SKM-1 treated with dmso at 0.1 percent for 144 hours (cell line): ENCODE results near the gene STXBP6.

Source experiments
- DNase-seq: peaks from one replicate; lab custom pipeline; 2025; ENCODE audit not compliant: unreplicated experiment; lab: John Stamatoyannopoulos, UW

STXBP6 gene

DNA sequence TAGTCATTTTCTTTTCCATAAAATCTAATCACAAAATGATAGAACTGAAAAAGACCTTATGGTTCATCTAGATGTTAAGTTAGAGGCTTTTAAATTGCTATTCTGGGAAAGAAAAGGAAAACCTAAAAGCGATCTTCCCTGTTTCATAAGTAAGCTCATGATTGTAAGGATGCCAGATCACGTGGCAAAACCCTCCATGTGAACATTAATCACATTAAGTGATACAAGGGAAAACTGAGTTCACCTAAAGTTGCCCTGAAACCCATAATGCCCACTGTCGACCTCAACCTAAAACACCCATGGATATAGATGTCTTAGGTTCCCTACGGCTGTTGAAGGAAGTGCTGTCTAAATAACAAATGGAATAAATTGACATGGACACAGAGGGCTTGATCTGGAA is 3.0 kb upstream of the STXBP6 start:
- no peak for DNase-seq

- no peak for DNase-seq
Measured at GRCh38 chr14:25052385-25052784, 2.4 kb upstream of the STXBP6 start.

- no peak for DNase-seq
Measured at GRCh38 chr14:25050269-25051150, 563 bp upstream of the STXBP6 start.

- DNase-seq: no peak
Measured at GRCh38 chr14:25049093-25049567, 817 bp downstream of the STXBP6 start.

DNA sequence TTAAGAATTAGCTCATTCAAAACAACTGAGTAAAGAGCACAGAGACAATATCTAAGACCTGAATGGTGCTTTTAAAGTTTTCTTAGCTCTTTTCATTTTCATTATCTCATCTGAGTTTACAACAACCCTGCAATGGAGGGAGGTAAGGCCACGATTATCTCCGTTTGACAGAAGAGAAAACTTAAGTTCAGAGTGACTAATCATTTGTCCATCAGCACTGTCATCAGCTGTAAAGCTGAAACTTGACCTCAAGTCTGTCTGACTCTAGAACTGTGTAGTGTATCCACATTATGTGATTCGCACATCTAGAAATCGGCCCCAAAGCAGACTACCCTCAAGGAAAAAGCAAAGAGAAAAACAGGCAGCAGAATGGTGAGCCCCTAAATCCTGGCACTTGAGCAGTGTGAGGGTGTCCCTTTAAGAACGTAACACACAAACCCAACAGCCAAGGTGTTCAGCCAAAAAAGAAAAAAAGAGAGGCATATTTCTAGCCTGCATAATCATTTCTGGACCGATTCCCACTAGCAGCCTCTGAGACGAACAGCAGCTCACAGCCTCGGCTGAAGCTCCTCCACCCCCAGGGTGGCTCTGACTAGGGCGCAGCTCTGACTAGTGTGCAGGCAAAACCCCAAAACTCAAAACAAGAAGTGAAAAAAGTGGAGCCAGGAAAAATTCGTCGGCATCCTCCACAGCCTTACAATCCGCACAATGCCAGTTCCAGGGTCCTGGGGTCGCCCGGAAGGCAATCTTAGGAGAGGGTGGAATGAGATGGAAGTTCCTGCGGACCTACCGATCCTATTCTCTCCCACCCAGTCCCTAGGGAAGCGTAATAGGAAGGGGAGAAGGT is 1.6 kb downstream of the STXBP6 start:
- no peak for DNase-seq

DNA sequence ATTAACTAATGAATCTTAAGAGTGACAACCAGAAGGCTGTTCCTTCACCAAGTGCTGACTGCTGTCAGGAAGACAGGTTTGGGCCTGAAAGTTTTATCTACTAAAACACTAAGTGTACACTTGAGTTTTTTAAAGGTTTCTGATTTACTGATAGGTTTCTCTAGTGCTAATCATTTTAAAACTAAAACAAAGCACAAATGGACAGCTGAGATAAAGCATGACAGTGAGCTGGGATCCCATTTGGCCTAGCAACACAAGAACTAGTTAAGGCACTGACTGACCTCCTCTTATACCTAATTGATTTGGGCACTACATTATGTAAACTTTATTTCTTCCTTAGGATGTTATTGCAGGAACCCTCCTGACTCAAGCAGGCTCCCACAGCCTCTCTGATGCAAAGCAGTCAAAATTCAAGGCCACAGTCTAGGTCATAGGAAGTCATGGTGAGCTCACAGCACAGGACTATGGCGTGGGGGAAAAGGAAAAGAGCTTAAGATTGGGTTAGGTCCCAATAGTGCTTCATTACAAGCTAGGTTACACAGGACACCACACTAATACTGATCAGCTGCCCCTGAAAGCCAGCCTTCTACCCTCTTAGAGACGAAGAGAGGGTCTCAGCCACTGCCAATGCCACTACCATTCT is 3.5 kb downstream of the STXBP6 start:
- DNase-seq: no peak

GRCh38 chr14:25044106-25044698 is 5.7 kb downstream of the STXBP6 start:
- DNase-seq: no peak

- DNase-seq: no peak
Measured at GRCh38 chr14:25042362-25043299, 7.3 kb downstream of the STXBP6 start.

GRCh38 chr14:25041898-25042297 is 8.0 kb downstream of the STXBP6 start:
- no peak for DNase-seq

DNA sequence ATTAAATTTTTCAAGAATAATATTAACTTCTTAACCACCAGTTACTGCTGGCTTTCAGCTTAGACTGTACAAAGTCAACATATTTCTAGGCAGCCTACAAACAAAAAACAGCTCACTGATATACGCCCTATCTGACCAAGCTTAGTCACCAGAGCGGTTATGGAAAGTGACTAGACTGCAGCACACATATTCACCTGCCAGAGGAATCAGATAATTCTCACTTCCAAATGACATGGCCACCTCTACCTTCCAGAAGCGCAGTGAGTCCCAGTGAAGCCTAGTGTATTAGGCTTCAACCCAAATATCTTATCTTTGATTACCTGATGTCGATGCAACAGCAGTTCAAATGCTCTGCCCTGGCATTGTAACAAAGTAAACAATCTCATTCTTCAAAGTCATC is 8.5 kb downstream of the STXBP6 start:
- DNase-seq: no peak

- DNase-seq: no peak
Measured at GRCh38 chr14:25039933-25040332, 10.0 kb downstream of the STXBP6 start.

DNA sequence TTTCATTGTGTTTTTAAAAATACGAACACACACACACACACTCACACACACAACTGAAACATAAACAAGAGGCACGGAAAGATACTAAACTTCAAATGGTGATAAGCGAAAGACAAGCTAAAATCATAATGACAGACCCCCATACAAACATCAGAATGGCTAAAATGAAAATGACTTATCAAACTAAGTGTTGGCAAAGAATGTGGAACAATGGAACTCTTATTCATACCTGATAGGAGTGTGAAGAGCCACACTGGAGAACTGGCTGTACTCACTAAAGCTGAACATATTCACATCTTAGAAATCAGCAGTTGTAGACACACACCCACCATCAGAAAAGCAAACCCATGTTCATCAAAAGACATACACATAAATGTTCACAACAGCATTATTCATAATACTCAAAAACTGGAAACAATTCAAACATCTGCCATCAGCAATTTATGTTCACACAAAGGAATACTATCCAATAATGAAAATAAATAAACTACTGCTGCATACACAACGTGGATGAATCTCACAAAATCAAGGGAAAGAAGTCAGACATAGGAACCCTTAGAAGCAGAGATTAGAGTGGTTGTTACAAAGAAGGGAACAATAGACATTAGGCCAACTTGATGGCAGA is 11.8 kb downstream of the STXBP6 start:
- no peak for DNase-seq

- DNase-seq: no peak
Measured at GRCh38 chr14:25037032-25037431, 12.9 kb downstream of the STXBP6 start.

DNA sequence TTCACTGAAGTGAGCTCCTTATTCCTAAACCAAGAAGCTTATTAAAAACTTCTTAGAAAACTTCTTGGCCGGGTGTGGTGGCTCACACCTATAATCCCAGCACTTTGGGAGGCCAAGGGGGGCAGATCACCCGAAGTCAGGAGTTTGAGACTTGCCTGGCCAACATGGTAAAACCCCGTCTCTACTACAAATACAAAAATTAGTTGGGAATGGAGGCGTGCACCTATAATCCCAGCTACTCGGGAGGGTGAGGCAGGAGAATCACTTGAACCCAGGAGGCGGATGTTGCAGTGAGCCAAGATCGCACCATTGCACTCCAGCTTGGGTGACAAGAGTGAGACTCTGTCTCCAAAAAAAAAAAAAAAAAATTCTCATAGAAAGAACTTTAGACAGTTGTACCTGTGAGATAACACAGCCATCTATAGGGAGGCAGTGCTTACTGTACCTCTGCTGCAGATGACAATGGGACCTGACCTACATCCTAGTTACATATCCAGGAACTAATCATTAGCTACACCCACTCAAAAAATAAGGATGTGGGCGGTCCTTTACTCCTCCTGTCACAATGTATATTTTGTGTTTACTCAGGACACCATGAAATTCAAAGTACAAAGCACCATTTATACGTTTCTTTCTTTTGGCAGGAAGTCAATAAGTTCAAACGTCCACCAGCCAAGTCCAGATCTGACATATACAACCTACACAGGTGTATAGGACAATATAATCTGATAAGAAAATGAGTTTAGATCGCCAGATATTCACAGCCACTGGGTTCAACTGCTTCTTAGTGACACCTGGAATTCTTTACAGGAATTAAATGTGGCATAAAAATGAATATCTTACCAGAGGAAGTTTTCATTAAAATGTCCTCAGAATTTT is 14.9 kb downstream of the STXBP6 start:
- no peak for DNase-seq

GRCh38 chr14:25033358-25033757 is 16.6 kb downstream of the STXBP6 start:
- DNase-seq: no peak

- DNase-seq: no peak
Measured at GRCh38 chr14:25032092-25032784, 17.7 kb downstream of the STXBP6 start.

- no peak for DNase-seq
Measured at GRCh38 chr14:25026476-25027137, 23.3 kb downstream of the STXBP6 start.
